ENCODE measurements around the gene PLD2. TPM values are rescaled to one million over a fixed set of nuclear protein-coding genes. Genes with fewer than 3 reads are reported as not detected.
"Not testable (repeated sequence)": the region's sequence is repeated elsewhere in the genome, so short reads cannot be mapped to it uniquely, and the experiment has no call there.

Gene PLD2
- total RNA-seq, 2 donors from 2014 or later, result 25.7 to 29.5 TPM

DNA sequence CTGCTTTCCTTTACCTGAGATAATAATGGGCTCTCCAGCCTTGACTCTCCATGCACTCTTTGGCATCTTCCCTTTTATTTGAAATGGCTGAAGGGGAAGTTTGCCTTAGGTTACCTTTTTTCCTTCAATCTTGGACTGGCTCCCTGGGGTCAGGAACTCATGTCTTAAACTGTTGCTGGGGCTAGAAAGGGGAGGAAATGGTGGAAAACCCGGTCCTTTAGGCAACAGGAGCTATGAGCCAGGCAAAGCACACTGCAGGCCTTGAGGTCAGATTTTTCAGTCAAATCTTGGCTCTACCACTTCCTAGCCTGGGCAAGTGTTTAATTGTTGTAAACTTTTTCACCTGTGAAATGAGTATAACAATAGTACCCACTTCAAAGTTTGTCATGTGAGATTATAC lies 56.4 kb downstream of the PLD2 start:
- Histone ChIP-seq H3K9me3 (no peaks in the 10 kb centered on the region), H3K27me3 (replicated peaks; ENCODE audit: insufficient read depth) (no peaks in the 10 kb centered on the region), H3K36me3 (no peaks in the 10 kb centered on the region), H3K4me1 (replicated peaks) (no peaks in the 10 kb centered on the region), H3K4me3 (no peak overlapping the region), H3K27ac (no peak overlapping the region)
- DNase-seq (ENCODE audit: low spot score), result no peak
- TF ChIP-seq POLR2AphosphoS5 (IDR thresholded peaks at IDR 0.05) (no peak), POLR2A (IDR thresholded peaks at IDR 0.05) (no peak)
- TF ChIP-seq, protein P1, sequence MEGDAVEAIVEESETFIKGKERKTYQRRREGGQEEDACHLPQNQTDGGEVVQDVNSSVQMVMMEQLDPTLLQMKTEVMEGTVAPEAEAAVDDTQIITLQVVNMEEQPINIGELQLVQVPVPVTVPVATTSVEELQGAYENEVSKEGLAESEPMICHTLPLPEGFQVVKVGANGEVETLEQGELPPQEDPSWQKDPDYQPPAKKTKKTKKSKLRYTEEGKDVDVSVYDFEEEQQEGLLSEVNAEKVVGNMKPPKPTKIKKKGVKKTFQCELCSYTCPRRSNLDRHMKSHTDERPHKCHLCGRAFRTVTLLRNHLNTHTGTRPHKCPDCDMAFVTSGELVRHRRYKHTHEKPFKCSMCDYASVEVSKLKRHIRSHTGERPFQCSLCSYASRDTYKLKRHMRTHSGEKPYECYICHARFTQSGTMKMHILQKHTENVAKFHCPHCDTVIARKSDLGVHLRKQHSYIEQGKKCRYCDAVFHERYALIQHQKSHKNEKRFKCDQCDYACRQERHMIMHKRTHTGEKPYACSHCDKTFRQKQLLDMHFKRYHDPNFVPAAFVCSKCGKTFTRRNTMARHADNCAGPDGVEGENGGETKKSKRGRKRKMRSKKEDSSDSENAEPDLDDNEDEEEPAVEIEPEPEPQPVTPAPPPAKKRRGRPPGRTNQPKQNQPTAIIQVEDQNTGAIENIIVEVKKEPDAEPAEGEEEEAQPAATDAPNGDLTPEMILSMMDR (IDR thresholded peaks at IDR 0.05), result no peak
- 95% methylated on average over 1 of the region's 1 CpG for WGBS
- intact Hi-C loops (cut with DNase I), result no loop called here

DNA sequence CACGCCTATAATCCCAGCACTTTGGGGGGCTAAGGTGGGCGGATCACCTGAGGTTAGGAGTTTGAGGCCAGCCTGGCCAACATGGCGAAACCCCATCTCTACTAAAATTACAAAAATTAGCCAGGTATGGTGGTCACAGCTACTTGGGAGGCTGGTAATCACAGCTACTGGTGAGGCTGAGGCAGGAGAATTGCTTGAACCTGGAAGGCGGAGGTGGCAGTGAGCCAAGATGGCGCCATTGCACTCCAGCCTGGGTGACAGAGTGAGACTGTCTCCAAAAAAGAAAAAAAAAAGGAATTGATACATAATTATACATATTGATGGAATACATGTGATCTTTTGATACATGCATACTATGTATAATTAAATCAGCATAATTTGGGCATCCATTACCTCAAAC lies 60.6 kb downstream of the PLD2 start:
- H3K36me3 ChIP-seq; H3K27me3 ChIP-seq (replicated peaks; ENCODE audit: insufficient read depth); intact Hi-C loops (cut with DNase I); H3K27ac ChIP-seq; DNase-seq (ENCODE audit: low spot score); H3K4me1 ChIP-seq (replicated peaks); H3K4me3 ChIP-seq; H3K9me3 ChIP-seq: not testable (repeated sequence)
- 91% methylated on average over 5 of the region's 5 CpGs for WGBS

DNA sequence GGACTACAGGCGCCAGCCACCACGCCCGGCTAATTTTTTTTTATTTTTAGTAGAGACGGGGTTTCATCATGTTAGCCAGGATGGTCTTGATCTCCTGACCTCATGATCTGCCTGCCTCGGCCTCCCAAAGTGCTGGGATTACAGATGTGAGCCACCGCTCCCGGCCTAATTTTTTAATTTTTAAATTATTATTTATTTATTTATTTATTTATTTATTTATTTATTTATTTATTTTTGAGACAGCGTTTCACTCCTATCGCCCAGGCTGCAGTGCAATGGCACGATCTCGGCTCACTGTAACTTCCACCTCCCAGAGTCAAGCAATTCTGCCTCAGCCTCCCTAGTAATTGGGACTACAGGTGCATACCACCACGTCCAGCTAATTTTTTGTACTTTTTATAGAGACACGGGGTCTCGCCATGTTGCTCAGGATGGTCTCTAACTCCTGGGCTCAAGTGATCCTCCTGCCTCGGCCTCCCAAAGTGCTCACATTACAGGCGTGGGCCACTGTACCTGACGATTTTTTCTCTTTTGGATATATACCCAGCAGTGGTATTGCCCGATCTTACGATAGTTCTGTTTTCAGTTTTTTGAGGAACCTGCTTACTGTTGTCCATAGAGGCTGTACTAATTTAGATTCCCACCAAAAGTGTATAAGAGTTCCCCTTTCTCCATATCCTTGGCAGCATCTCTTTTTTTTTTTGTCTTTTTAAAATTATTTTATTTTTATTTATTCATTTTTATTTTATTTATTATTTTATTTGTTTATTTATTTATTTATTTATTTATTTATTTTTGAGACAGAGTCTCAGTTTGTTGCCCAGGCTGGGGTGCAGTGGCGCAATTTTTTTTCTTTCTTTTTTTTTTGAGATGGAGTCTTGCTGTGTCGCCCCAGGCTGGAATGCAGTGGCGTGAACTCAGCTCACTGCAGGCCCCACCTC lies 62.4 kb downstream of the PLD2 start:
- H3K27me3 ChIP-seq (replicated peaks; ENCODE audit: insufficient read depth); intact Hi-C loops (cut with DNase I); H3K36me3 ChIP-seq; H3K4me1 ChIP-seq (replicated peaks); H3K27ac ChIP-seq; H3K4me3 ChIP-seq; H3K9me3 ChIP-seq; DNase-seq (ENCODE audit: low spot score): not testable (repeated sequence)
- 96% methylated on average over 22 of the region's 22 CpGs for WGBS

DNA sequence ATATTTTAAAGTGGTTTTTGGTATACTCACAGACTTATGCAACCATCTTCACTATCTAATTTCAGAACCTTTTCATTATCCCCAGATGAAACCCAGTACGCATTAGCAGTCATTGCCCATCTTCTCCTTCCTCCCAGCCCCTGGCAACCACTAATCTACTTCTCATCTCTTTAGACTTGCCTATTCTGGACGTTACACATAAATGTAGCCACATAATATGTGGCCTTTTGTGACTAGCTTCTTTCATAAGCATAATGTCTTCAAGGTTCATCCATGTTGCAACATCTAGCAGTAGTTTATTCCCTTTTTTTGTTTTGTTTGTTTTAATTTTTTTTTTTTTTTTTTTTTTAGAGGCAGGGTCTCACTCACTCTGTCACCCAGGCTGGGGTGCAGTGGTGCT lies 63.9 kb downstream of the PLD2 start:
- H3K9me3 ChIP-seq, result no peaks in the 10 kb centered on the region
- H3K4me1 ChIP-seq (replicated peaks), result no peaks in the 10 kb centered on the region
- no peaks in the 10 kb centered on the region for H3K36me3 ChIP-seq
- no peak for TF ChIP-seq POLR2AphosphoS5 (IDR thresholded peaks at IDR 0.05)
- TF ChIP-seq, protein P1 (IDR thresholded peaks at IDR 0.05), result no peak
- TF ChIP-seq POLR2A (IDR thresholded peaks at IDR 0.05), result no peak
- intact Hi-C loops (cut with DNase I), result no loop called here
- no peak overlapping the region for H3K4me3 ChIP-seq
- H3K27me3 ChIP-seq (replicated peaks; ENCODE audit: insufficient read depth), result no peaks in the 10 kb centered on the region
- no peak for DNase-seq (ENCODE audit: low spot score)
- 75% methylated on average over 2 of the region's 2 CpGs for WGBS
- H3K27ac ChIP-seq, result no peak overlapping the region

DNA sequence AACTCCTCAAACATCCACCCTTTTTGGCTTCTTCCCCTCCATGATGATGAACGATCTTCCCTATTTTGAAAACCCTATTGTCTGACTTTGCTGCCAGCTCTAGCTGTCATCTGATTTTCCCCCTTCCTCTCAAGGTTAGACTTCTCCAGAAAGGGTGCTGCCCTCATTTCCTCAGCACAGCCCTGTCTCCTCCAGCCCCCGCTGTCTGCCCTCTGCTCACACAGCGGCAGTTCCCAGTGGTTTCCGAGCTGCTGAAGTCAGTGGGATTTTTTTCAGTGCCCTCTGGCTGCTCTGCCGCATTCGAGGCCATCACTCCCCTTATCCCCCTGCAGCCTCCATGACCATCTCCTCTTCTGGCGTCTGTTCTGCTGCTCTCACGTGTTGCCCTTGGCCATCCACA lies 65.8 kb downstream of the PLD2 start:
- Histone ChIP-seq H3K27me3 (replicated peaks; ENCODE audit: insufficient read depth) (no peaks in the 10 kb centered on the region), H3K4me3 (no peak overlapping the region), H3K36me3 (no peaks in the 10 kb centered on the region), H3K9me3 (no peaks in the 10 kb centered on the region), H3K4me1 (replicated peaks) (no peaks in the 10 kb centered on the region), H3K27ac (no peak overlapping the region)
- TF ChIP-seq POLR2AphosphoS5 (IDR thresholded peaks at IDR 0.05) (no peak), POLR2A (IDR thresholded peaks at IDR 0.05) (no peak)
- TF ChIP-seq, protein P1 (IDR thresholded peaks at IDR 0.05), result no peak
- intact Hi-C loops (cut with DNase I), result no loop called here
- DNase-seq (ENCODE audit: low spot score), result no peak
- 38% methylated on average over 8 of the region's 8 CpGs for WGBS

Other genes with a start within 250 kb of the PLD2 start
- gene GGT6, start 246.6 kb upstream of the PLD2 start, total RNA-seq, result 10 to 100 TPM; 23.5 to 35.6 TPM
- 1 to 10 TPM; 4.6 to 6.3 TPM for gene SMTNL2, start 222.6 kb upstream of the PLD2 start, total RNA-seq
- gene ALOX15, start 165.5 kb upstream of the PLD2 start, total RNA-seq, result under 1 TPM; 0.41 to 0.97 TPM
- 10 to 100 TPM; 27.1 to 79.7 TPM for gene PELP1, start 103.0 kb upstream of the PLD2 start, total RNA-seq
- 10 to 100 TPM; 12.5 to 30.1 TPM for gene ARRB2, start 96.5 kb upstream of the PLD2 start, total RNA-seq
- gene MED11, start 75.7 kb upstream of the PLD2 start, total RNA-seq, result 10 to 100 TPM; 31.0 to 41.9 TPM
- gene ZMYND15, start 67.3 kb upstream of the PLD2 start, total RNA-seq, result 1 to 10 TPM in 1 of 2 donors, under 1 TPM in 1; 0.91 to 7.3 TPM
- gene CXCL16, start 67.2 kb upstream of the PLD2 start, total RNA-seq, result 10 to 100 TPM; 27.9 to 36.0 TPM
- not detected for gene TM4SF5, start 35.3 kb upstream of the PLD2 start, total RNA-seq
- gene VMO1, start 20.8 kb upstream of the PLD2 start, total RNA-seq, result 1 to 10 TPM in 1 of 2 donors, not detected in 1; 2.6 TPM
- gene GLTPD2, start 18.2 kb upstream of the PLD2 start, total RNA-seq, result not detected
- 100 to 1,000 TPM; 152 to 183 TPM for gene PSMB6, start 11.0 kb upstream of the PLD2 start, total RNA-seq
- 100 to 1,000 TPM in 1 of 2 donors, 10 to 100 TPM in 1; 53.0 to 136 TPM for gene MINK1, start 26.2 kb downstream of the PLD2 start, total RNA-seq
- gene C17orf107, start 92.4 kb downstream of the PLD2 start, total RNA-seq, result 10 to 100 TPM in 1 of 2 donors, 1 to 10 TPM in 1; 2.4 to 15.4 TPM
- 1 to 10 TPM in 1 of 2 donors, under 1 TPM in 1; 0.64 to 1.0 TPM for gene CHRNE, start 95.9 kb downstream of the PLD2 start, total RNA-seq
- gene GP1BA, start 125.1 kb downstream of the PLD2 start, total RNA-seq, result not detected
- 10 to 100 TPM; 40.5 to 68.0 TPM for gene SLC25A11, start 132.9 kb downstream of the PLD2 start, total RNA-seq
- gene RNF167, start 133.1 kb downstream of the PLD2 start, total RNA-seq, result 100 to 1,000 TPM in 1 of 2 donors, 10 to 100 TPM in 1; 78.7 to 138 TPM
- gene PFN1, start 141.4 kb downstream of the PLD2 start, total RNA-seq, result 1,000 to 10,000 TPM in 1 of 2 donors, 100 to 1,000 TPM in 1; 646 to 1,039 TPM
- 10 to 100 TPM in 1 of 2 donors, 1 to 10 TPM in 1; 9.7 to 10.2 TPM for gene ENO3, start 144.0 kb downstream of the PLD2 start, total RNA-seq
- gene SPAG7, start 160.7 kb downstream of the PLD2 start, total RNA-seq, result 10 to 100 TPM; 54.2 to 72.0 TPM
- gene CAMTA2, start 180.5 kb downstream of the PLD2 start, total RNA-seq, result 10 to 100 TPM; 13.6 to 40.2 TPM
- gene INCA1, start 190.4 kb downstream of the PLD2 start, total RNA-seq, result 1 to 10 TPM; 2.5 to 8.4 TPM
- 10 to 100 TPM; 59.5 to 88.9 TPM for gene KIF1C, start 190.8 kb downstream of the PLD2 start, total RNA-seq
- gene SLC52A1, start 228.3 kb downstream of the PLD2 start, total RNA-seq, result 1 to 10 TPM; 1.6 to 1.7 TPM

All from prostate gland (tissue), 2 donors.